ENCODE measurements around the gene ITGAE.

Gene ITGAE

GRCh38 chr17:3814361-3814760 is 13.4 kb upstream of the ITGAE start:
- Histone ChIP-seq H3K9ac (ENCODE audit: low read length) (no peak overlapping the region), H3K4me3 (ENCODE audit: low read length) (no peak overlapping the region), H3K4me2 (ENCODE audit: low read depth, low read length) (no peak overlapping the region), H3K36me3 (replicated peaks; ENCODE audit: insufficient read depth, low read length) (0 out of 2 replicates have a peak, but pooled peaks cover 5% of the 10 kb centered on the region), H3K27ac (ENCODE audit: low read length) (no peak overlapping the region), H3K27me3 (replicated peaks; ENCODE audit: insufficient read depth, low read length) (no peaks in the 10 kb centered on the region), H3K79me2 (ENCODE audit: low read length) (no peaks in the 10 kb centered on the region), H3K4me1 (ENCODE audit: low read length) (no peaks in the 10 kb centered on the region), H3F3A (ENCODE audit: insufficient read depth, low read length) (no peaks in the 10 kb centered on the region), H2AFZ (ENCODE audit: low read length) (no peak overlapping the region), H3K9me2 (replicated peaks; ENCODE audit: insufficient read depth, low read length) (no peaks in the 10 kb centered on the region), H3K9me3 (replicated peaks; ENCODE audit: insufficient read depth, low read length) (no peaks in the 10 kb centered on the region), H4K20me1 (ENCODE audit: insufficient read depth, low read length) (no peaks in the 10 kb centered on the region)
- no peak for TF ChIP-seq EZH2 (optimal IDR thresholded peaks at IDR 0.05; ENCODE audit: low read depth, low read length)
- no peak for DNase-seq

GRCh38 chr17:3813171-3813570 is 12.2 kb upstream of the ITGAE start:
- Histone ChIP-seq H3K4me3 (ENCODE audit: low read length) (no peak overlapping the region), H3K27me3 (replicated peaks; ENCODE audit: insufficient read depth, low read length) (no peaks in the 10 kb centered on the region), H3K9ac (ENCODE audit: low read length) (no peak overlapping the region), H2AFZ (ENCODE audit: low read length) (no peak overlapping the region), H3K36me3 (replicated peaks; ENCODE audit: insufficient read depth, low read length) (0 out of 2 replicates have a peak, but pooled peaks cover 5% of the 10 kb centered on the region), H3K27ac (ENCODE audit: low read length) (no peak overlapping the region), H3K4me1 (ENCODE audit: low read length) (no peaks in the 10 kb centered on the region), H3K9me2 (replicated peaks; ENCODE audit: insufficient read depth, low read length) (no peaks in the 10 kb centered on the region), H3K4me2 (ENCODE audit: low read depth, low read length) (no peak overlapping the region), H4K20me1 (ENCODE audit: insufficient read depth, low read length) (no peaks in the 10 kb centered on the region), H3F3A (ENCODE audit: insufficient read depth, low read length) (no peaks in the 10 kb centered on the region), H3K79me2 (ENCODE audit: low read length) (no peaks in the 10 kb centered on the region), H3K9me3 (replicated peaks; ENCODE audit: insufficient read depth, low read length) (no peaks in the 10 kb centered on the region)
- no peak for DNase-seq
- TF ChIP-seq EZH2phosphoT487 (IDR thresholded peaks at IDR 0.05; ENCODE audit: low read length) (no peak), EZH2 (optimal IDR thresholded peaks at IDR 0.05; ENCODE audit: low read depth, low read length) (no peak), CTCF (IDR thresholded peaks at IDR 0.05; ENCODE audit: low read length) (no peak)

- H3K79me2 ChIP-seq (ENCODE audit: low read length) = no peaks in the 10 kb centered on the region
- DNase-seq = no peak
- TF ChIP-seq CTCF (IDR thresholded peaks at IDR 0.05; ENCODE audit: low read length) = no peak
- no peak for TF ChIP-seq EZH2phosphoT487 (IDR thresholded peaks at IDR 0.05; ENCODE audit: low read length)
- TF ChIP-seq EZH2 (optimal IDR thresholded peaks at IDR 0.05; ENCODE audit: low read depth, low read length) = no peak
- H3K27me3 ChIP-seq (replicated peaks; ENCODE audit: insufficient read depth, low read length) = no peaks in the 10 kb centered on the region
- H3F3A ChIP-seq (ENCODE audit: insufficient read depth, low read length) = no peaks in the 10 kb centered on the region
- no peak overlapping the region for H3K9ac ChIP-seq (ENCODE audit: low read length)
- H3K4me1 ChIP-seq (ENCODE audit: low read length) = no peaks in the 10 kb centered on the region
- H3K36me3 ChIP-seq (replicated peaks; ENCODE audit: insufficient read depth, low read length) = 0 out of 2 replicates have a peak, but pooled peaks cover 5% of the 10 kb centered on the region
- H4K20me1 ChIP-seq (ENCODE audit: insufficient read depth, low read length) = no peaks in the 10 kb centered on the region
- H3K9me2 ChIP-seq (replicated peaks; ENCODE audit: insufficient read depth, low read length) = no peaks in the 10 kb centered on the region
- no peaks in the 10 kb centered on the region for H3K9me3 ChIP-seq (replicated peaks; ENCODE audit: insufficient read depth, low read length)
- H3K4me3 ChIP-seq (ENCODE audit: low read length) = no peak overlapping the region
- H3K27ac ChIP-seq (ENCODE audit: low read length) = no peak overlapping the region
- no peak overlapping the region for H3K4me2 ChIP-seq (ENCODE audit: low read depth, low read length)
- H2AFZ ChIP-seq (ENCODE audit: low read length) = no peak overlapping the region
These were observed 11.8 kb upstream of the ITGAE start for GRCh38 chr17:3812771-3813170.

- no peak for TF ChIP-seq EZH2 (optimal IDR thresholded peaks at IDR 0.05; ENCODE audit: low read depth, low read length)
- no peak for TF ChIP-seq EZH2phosphoT487 (IDR thresholded peaks at IDR 0.05; ENCODE audit: low read length)
- no peak for TF ChIP-seq CTCF (IDR thresholded peaks at IDR 0.05; ENCODE audit: low read length)
- no peak overlapping the region for H3K9ac ChIP-seq (ENCODE audit: low read length)
- DNase-seq = no peak
- no peaks in the 10 kb centered on the region for H3K9me2 ChIP-seq (replicated peaks; ENCODE audit: insufficient read depth, low read length)
- H3K9me3 ChIP-seq (replicated peaks; ENCODE audit: insufficient read depth, low read length) = no peaks in the 10 kb centered on the region
- no peaks in the 10 kb centered on the region for H4K20me1 ChIP-seq (ENCODE audit: insufficient read depth, low read length)
- H3F3A ChIP-seq (ENCODE audit: insufficient read depth, low read length) = no peaks in the 10 kb centered on the region
- no peaks in the 10 kb centered on the region for H3K79me2 ChIP-seq (ENCODE audit: low read length)
- H3K36me3 ChIP-seq (replicated peaks; ENCODE audit: insufficient read depth, low read length) = 0 out of 2 replicates have a peak, but pooled peaks cover 5% of the 10 kb centered on the region
- no peak overlapping the region for H2AFZ ChIP-seq (ENCODE audit: low read length)
- no peaks in the 10 kb centered on the region for H3K27me3 ChIP-seq (replicated peaks; ENCODE audit: insufficient read depth, low read length)
- H3K4me3 ChIP-seq (ENCODE audit: low read length) = no peak overlapping the region
- H3K27ac ChIP-seq (ENCODE audit: low read length) = no peak overlapping the region
- no peak overlapping the region for H3K4me2 ChIP-seq (ENCODE audit: low read depth, low read length)
- H3K4me1 ChIP-seq (ENCODE audit: low read length) = no peaks in the 10 kb centered on the region
These were observed 11.3 kb upstream of the ITGAE start for GRCh38 chr17:3812284-3812683.
